ENCODE data around the gene LARGE1.

DNA sequence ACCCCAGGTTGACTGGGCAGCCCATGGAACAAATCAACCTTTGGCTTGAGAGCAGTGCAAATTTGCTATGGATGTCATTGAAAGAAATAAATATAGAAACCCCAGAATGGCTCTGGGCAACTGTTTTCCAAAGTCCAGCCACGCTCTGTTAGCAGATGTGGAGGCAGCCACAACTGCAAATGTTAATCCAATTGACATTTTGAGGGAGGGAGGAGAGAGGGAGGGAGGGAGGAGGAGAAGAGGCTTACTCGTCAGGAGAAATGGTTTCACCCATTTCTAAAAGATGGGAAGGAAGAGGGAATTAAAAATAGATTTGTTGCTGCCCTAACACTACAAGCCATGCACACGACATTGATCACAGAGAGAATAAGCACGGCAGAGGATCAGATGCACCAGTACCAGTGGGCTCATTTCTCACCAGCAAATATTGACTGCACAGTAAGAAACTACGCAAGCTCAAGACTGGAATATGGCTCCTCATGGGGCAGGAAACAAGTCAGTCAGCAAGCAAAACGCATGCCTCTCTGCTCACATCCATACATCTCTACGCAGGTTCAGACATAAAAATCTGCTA is 229.1 kb downstream of the LARGE1 start:
- TF ChIP-seq, protein P1, sequence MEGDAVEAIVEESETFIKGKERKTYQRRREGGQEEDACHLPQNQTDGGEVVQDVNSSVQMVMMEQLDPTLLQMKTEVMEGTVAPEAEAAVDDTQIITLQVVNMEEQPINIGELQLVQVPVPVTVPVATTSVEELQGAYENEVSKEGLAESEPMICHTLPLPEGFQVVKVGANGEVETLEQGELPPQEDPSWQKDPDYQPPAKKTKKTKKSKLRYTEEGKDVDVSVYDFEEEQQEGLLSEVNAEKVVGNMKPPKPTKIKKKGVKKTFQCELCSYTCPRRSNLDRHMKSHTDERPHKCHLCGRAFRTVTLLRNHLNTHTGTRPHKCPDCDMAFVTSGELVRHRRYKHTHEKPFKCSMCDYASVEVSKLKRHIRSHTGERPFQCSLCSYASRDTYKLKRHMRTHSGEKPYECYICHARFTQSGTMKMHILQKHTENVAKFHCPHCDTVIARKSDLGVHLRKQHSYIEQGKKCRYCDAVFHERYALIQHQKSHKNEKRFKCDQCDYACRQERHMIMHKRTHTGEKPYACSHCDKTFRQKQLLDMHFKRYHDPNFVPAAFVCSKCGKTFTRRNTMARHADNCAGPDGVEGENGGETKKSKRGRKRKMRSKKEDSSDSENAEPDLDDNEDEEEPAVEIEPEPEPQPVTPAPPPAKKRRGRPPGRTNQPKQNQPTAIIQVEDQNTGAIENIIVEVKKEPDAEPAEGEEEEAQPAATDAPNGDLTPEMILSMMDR (IDR thresholded peaks at IDR 0.05), result no peak
- TF ChIP-seq POLR2A (IDR thresholded peaks at IDR 0.05), result no peak

All from Peyer's patch (tissue), 4 donors.